ENCODE results near the gene CRB2.
"Not testable (repeated sequence)": the region's sequence is repeated elsewhere in the genome, so short reads cannot be mapped to it uniquely, and the experiment has no call there.

Gene CRB2

DNA sequence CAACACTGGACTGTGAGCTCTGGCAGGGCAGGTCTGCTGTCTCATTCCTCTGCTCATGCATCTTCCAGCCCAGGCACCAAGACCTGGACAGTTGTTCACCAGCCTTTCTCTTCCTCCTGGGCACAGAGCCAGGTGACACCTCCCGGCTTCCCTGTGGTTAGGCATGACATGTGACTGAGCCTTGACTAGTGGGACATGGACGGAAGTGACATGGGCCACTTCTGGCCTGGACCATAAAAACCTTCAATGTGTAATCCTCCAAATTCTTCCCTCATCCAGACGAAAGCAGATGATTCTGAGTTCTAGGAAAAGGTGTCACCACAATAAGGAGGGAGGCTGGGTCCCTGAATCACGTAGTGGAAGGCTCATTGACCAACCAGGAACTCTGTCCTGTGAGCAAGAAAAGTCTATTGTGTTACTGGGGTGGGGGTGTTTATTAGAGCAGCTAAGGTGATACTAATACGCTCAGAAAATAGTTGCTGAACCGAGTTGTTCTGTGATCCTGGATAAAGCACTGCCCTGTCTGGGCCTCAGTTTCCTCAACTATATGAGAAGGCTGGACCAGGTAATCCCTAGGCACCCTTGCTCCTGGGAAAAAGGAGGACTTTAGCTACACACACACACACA is 26.6 kb upstream of the CRB2 start:
- no peak for DNase-seq

DNA sequence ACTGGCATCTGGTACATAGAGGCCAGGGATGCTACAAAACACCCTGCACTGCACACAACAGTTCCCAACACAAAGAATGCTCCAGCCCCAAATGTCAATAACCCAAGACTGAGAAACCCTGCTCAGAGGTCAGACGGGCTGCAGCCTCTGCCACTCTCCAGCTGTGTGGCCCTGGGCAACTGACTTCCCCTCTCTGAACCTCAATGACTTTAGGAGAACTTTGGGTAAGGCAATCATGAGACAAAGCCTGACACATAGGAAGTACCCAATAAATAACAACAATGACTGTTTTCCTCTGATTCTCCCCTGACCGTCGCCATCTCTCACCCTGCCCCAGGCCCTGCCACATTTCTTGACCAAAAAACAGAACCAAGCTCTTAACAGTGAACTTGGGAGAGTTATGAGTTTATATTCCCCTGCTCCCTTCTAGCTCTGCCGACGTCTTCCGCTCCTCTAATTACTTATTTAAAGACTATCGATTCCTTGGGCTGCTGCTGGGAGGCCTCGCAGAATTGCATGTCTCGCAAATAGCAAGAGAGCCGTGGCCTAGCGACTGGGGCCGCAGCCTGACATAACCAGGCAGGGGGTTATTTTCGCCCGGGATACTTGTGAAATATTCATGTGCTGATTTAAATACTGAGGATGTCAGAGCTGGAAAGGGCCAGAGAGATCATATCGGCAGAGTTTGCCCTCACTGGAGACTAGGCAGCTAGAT is 24.5 kb upstream of the CRB2 start:
- DNase-seq, result no peak

DNA sequence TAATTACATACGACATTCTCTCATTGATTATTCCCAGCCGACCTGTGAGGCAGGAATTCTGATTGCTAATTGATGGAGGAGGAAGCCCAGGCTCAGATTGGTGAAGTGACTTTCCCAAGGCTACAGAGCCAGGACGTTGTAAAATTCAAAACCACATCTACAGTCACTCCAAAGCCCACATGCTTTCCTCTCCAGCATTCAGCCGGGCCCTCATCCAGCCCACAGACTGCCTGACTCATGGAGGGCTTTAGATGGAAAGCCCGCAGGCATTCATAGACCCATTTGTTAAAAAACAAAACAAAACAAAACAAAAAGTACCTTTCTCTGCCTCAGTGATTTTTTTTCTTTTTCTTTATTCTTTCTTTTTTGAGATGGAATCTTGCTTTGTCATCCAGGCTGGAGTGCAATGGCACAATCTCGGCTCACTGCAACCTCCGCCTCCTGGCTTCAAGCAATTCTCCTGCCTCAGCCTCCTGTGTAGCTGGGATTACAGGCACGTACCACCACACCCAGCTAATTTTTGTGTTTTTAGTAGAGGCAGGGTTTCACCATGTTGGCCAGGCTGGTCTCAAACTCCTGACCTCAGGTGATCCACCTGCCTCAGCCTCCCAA is 22.8 kb upstream of the CRB2 start:
- not testable (repeated sequence) for DNase-seq

DNA sequence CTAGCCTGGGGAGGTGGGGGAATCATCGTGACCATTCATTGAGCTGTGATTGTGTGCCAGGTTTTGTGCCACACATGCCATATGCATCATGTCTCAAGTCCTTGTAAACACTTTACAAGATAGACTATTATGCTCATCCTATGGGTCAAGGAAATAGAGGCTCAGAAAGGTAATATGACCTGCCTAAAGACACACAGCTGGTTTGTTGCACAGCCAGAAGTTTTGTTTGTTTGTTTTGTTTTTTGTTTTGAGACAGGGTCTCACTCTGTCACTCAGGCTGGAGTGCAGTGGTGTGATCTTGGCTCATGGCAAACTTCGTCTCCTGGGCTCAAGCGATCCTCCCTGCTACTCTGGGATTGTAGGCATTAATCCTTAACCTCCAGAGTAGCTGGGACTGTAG is 21.4 kb upstream of the CRB2 start:
- no peak for DNase-seq

DNA sequence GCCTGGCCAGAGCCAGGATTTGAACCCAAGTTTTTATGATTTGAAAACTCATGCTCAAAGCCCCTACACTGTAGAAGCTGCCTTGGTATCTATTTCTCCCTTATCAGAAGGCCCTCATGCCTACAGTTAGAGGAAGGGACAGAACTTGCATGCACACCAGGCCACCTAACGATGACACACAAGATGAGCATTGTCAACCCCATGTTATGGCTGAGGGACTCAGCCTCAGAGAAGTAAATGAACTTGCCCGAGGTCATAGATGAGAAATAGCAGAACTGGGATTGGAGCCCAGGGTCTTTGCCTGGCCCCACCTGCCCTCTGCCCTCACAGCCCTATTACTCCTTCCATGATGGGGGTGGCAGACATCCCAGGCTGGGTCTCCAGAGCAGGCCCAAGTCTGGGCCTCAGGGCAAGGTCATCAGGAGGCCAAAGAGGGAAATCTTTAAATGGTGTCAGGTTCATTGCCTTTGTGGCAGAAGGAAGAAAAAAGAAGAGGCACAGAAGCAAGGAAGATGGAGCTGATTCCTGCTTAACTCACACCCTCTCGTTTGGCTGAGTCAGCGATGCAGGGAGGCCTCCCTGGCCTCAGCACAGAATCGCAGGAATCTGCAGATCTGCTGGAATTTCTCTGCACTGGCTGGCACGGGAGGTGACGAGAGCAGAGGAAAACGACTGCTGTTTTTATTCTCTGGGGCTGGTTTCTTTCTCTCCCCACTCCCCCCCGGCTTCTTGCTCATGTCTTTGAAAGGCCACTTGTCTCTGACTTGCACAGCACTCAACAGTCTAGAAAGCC is 20.6 kb upstream of the CRB2 start:
- DNase-seq, result no peak

DNA sequence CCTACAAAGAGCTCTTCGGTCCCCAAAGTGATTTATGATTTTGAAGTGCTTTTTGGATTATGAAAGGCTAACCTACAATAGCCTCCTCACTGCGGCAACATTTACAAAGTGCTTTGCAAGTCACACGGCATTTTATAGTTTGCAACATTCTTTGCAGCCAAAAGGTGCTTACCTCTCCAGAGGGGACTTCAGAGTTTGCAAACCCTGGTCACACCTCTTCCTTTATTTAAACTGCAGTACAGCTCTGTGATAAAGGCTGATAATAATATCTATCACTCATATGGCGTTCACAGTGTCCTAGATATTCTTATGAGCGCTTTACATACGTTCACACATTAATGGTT is 20.0 kb upstream of the CRB2 start:
- DNase-seq, result no peak

DNA sequence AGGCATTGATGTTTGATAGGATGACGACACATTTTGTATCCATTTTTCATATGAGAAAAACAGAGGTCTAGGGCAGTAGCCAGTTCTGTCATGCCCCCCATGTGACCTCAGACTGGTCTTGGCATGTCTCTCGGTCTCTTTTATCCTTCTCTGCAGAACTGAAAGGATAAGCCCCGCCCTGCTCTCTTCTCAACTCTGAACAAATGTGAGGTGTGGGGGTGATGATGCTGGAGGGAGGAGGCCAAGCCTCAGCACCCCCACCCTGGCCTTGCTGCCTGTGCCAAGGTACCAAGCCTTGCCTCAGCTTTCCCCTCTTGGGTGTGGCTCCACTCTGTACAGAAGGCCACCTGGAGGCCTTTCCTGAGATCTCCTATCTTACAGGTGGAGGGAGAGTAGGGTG is 19.5 kb upstream of the CRB2 start:
- no peak for DNase-seq

DNA sequence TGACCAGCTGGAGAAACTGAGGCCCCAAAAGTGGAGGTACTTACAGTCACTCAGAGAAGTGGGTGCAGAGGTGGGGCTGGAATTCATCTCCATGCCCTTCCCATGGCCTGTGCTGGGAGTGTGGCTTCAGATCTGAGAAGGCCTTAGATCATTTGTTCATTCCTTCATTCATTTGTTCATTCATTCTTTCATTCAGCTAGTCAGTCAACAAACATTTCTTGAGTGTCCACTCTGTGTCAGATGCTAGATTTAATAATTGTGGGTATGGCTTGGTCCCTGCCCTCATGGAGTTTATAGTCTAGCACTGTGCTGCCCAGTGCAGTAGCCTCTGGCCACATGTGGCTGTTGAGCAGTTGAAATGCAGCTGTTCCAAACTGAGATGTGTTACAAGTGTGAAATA is 19.0 kb upstream of the CRB2 start:
- no peak for DNase-seq

DNA sequence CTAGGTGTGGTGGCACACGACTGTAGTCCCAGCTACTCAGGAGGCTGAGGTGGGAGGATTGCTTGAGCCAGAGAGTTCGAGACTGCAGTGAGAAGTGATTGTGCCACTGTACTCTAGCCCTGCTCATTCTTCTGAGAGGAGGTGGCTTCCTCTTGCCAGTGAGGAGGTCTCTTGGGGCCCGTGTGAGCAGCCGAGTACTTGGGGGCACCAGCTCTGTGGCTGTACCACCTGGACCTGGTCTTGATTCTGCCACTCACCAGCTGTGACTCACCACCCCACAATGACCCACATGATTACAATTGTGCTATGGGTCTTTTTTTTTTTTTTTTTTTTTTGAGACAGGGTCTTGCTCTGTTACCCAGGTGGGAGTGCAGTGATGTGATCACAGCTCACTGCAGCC is 18.0 kb upstream of the CRB2 start:
- no peak for DNase-seq

DNA sequence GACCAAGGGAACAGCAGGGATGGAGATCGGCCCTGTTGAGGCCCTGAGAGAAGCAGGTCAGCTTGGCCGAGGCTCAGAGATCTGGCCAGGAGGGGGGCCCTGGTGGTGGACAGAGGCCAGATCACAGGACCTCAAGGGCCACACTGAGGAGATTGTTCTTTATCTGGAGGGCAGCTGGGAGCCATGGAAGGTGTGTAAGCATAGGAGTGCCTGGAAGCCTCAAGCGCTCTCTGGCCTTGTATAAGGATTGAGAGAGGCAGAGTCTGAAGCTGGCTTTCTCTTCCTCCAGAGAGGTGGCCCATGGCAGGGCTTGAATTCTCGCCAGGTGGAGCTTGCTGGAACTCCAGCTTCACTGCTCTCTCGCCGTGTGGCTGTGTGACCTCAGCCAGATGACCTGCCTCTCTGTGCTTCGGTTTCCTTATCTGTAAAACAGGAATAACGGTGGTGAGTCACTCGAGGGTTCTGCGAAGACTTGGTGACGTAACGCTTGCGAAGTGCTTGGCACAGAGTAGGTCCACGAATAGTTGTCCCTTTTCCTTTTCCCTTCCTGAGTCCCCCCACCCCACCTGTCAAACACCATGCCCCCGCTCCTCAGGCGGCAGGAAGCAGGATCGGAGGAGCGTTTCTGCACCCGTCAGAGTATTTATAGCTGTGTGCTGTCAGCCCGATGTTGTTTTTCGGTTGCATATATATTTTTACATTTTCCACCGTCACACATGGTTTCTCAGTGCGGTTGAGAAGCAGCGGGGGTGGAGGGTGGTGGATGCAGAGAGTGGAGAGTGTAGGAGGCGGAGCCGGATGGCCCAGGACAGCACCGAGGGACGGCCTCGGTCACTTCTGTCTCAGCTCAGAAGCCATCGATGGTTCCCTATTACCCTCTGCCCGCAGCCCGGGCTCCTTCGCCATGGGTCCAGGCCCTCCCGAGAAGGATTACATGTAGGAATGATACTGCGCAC is 17.0 kb upstream of the CRB2 start:
- DNase-seq, result no peak

DNA sequence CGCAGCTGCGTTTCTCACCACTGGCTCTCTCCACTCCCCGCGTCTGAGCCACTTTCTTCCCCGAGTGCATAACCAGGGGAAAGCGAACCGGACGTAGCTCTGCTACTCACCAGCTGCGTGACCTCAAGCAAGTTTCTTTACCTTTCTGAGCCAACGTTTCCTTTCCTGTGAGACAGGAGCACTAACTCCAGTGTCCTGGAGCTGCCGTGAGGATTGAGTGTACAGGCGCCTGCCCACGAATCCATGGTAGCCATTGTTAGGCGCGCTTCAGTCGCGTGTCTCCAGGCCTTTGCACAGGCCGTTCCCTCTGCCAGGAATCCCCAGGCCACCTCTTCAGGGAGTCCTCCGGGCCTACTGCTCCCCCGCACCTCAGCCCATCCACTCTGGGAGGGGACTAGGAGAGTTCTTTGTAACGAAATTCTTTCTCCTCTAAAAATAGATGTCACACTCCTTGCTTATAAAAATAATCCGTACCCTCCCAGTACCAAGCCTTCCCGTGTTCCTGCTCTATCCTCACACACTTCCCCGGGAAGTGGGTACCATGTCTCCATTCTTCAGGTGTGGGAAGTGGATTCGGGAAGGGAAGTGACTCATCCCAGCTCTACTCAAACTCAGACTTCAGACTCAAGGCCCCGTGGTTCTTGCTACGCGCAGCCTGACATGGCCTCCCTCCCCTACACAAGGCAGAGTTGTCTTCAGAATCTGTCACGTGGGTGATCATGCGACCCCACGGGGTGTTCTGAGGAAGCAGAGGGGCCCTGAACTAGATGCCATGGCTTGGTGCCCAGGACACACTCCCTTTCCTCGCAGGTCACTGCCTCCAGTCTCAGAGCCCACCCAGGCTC is 16.1 kb upstream of the CRB2 start:
- no peak for DNase-seq

DNA sequence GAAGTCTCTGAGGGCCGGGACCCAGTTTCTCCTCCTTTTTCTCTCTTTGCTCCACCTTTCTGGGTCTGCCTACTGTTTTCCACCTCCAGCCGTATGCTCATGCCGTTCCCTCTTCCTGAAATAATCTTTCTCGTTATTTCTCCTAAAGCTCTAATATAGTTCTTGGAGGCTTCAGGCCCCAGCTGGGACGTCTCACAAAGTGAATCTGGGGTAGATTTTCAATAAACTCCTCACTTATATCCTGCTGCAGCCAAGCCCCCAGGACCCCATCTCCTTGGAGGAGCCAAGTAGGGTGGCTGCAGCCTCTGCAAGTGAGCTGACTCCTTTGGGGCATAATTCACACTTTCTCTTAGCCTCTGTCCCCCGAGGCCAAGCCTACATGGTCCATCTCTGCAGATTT is 14.2 kb upstream of the CRB2 start:
- DNase-seq, result no peak

DNA sequence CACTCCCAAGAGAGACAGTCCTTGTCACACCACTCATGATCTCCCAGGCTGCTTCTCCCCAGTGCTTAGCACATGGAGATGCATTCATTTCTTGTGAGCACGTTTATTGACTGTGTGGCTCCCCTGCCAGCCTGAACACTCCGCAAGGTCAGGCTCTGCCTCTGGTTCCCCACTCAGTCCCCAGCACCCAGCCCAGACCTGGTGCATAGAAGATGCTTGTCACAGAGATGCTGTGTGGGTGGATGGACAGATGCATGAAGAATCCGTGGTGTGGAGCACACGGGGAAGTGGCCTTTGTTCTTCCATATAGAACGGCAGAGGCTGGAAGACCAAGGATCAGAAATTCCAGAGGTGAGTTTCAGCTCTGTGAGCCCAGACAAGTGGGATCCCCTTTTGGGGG is 13.8 kb upstream of the CRB2 start:
- DNase-seq, result no peak

DNA sequence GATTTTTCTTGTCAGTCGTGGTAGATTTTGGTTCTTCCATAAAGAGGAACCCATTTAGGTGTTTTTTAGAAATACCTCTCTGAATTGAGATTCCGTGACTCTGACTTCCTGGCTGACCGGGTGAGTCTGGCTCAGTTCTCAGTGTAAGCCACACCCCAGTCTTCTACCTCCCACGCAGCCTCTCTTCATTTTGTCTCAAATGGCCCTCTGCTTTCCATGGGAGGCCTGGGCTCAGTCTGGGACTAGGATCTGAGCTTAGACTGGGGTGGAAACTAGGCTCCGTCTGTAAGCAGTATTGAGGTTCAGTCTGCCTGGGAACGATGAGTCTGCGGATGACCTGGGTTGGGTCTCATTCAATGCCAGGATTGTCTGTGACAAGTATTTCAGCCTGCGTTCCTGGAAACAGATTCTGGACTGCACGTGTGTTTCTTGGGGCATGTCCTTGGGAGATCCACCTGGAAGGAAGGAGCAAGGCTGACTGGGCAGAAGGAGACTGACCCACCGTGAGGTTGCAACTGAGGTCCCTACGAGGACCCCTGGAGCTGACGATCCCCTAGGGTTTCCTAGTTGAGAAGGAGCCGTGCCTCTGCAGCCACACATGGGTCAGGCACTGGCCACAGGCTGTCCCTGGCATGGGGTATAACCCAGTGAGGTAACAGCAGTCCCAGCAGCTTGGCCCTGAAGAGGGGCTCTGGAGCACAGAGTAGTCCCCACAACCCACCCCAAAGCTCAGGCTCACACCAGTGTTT is 12.4 kb upstream of the CRB2 start:
- no peak for DNase-seq

DNA sequence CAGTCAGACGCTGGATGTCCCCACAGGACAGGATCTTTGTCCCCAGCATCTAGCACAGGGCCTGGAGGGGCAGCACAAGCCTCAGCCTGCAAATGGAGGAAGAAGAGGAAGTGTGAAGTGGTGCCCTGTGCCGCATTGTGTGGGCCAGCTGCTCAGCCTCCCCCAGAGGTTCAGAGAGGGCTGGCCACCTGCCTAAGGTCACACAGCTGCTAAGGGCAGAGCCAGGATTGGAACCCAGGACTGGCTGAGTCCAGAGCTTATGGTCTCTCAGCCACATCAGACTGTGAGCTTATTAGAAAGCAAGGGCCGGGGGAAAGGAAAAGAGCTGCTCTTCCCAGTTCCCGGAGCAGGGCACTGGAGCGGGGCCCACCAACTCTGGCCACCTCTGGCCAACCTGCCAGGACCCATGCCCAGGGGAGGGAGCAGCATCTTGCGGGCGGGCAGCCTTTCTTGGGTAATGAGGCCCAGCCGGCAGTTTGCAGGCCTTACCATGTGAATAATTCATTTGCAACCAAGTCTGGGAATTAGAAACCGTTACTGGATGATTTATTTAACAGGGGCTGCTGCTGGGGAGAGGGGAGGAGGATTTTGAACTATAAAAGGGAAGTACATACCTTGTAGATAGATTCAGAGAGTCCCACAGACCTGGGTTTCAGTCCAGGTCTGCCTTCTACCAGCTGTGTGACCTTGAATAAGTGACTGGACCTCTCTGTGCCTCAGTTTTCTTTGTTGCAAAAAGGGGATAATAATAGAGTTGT is 11.6 kb upstream of the CRB2 start:
- DNase-seq, result no peak

DNA sequence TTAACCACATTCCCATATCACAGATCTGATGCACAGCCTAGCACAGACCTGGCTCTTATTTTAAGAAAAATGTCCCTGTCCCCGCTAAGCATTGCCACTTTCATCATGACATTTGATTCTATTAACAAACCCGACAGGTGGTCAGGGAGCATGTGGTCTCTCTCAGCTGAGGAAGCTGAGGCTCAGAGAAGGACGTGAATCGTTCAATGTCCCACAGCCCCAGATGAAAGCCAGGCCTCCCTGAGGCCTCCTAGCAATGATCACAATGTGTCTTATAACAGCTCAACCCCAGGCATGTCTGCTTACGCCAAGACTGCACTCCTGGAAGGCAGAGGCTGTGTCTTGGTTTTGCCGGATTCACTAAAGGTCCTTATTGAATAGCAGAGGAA is 10.4 kb upstream of the CRB2 start:
- no peak for DNase-seq

DNA sequence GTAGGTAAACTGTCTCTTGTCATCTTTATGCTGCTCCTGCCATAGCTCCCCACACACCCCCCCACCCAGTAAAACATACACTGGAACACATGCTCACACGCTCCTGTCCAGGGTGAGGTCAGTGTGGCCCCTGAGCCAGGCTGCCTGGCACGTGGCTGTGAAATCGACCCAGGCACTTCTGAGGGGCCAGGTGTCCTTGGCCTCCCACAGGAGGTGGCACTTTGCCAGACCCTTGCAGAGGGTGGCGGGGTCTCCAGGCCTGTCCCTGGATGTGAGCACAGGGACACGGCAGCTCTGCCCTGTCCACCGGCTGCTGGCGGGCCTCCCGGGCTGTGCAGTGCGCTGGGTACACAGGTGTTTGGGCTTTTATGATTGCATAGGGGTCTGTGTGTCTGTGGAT is 10.0 kb upstream of the CRB2 start:
- DNase-seq, result no peak

DNA sequence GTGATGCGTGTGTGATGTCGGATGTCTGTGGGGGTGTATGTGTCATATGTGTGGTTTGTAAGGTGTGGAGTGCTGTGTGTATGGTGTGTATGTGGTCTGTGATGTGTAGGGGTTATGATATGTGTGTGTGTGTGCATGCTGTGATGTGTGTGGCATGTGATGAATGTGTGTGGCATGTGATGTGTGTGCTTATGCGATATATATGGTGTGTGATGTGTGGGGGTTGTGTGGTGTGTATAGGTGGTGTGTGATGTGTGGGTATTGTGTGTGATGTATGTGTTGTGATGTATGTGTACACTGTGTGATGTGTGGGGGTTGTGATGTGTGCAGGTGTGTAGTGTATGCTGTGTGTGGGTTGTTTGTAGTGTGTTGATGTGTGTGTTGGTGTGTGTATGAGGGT is 9.2 kb upstream of the CRB2 start:
- no peak for DNase-seq

DNA sequence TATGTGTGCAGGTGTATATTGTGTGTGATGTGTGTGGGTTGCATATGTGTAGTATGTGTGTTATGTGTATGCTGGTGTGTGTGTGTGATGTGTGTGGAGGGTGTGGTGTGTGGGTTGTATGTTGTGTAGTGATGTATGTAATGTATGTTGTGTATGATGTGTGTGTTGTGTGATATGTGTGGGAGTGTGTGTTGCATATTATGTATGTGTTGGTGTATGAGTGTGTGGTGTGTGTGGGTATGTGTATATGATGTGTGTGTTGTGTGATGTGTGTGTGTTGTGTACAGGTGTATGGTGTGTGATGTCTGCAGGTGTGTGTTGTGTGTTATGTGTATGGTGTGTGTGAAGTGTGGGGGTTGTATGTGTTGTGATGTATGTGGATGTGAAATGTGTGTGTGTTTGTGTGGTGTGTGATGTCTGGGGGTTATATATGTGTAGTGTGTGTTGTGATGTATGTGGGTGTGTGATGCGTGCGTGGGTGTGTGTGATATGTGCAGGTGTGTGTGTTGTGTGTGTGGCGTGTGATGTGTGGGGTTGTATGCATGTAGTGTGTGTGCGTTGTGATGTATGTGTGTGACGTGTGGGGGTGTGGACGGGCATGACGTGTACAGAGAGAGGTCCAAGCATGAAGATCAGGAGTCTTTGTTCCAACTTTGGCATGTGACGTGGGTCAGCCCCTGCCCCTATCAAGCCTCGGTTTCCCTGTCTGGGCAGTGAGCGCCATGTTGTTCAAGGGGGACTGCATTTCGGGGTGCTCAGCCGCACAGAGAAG is 8.5 kb upstream of the CRB2 start:
- DNase-seq, result no peak

All from NCI-H1694 treated with DMSO at 0.1 percent for 48 hours (cell line).